ENCODE data around the gene SUSD1.
A peak's percentile ranks its signal among the peaks of the same experiment; 100 is the strongest.
"Not testable (repeated sequence)": the region's sequence is repeated elsewhere in the genome, so short reads cannot be mapped to it uniquely, and the experiment has no call there.

Gene SUSD1

DNA sequence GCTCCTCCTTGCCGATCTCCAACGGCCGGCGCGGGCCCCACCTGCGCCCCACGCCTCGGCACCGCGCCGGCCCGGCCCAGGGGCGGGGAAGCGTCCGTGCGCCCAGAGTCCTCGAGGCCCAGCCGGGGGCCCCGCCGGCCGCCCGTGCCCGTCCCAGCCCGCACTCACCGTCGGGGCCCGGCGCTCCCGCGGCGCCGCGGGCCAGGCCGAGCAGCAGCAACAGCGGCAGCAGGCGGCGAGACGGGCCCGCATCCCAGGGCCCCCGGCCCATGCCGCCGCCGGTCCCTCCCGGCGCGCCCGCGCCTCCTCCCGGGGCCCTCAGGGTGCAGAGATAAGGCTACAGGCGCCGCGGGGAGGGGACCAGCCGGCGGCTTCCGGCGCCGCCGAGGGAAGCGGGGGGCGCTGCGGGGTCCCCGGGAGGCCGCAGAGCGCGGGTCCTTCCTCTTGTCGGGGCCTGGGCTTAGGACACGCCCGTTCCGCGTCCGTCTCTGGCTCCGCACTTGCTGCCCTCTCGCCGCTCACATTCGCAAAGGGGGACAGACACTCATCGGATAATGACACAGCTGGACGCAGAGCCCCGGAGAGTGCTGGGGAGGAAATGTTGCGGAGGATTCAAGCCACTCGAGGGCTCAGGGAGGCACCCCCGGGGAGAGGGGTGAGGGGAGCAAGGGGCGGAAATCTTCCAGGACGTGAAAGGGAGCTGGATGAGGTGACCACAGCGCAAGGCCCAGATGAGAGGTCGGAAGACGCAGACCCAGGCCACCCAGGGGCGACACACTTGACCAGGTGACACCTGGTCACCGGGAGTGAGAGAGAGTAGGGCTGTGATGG is at the start of gene SUSD1:
SUSD1 (minus strand) TSS at position 333 of the 831 bp plus-strand sequence; CDS start at position 271, 62 bp downstream.
- DNase-seq = no peak

DNA sequence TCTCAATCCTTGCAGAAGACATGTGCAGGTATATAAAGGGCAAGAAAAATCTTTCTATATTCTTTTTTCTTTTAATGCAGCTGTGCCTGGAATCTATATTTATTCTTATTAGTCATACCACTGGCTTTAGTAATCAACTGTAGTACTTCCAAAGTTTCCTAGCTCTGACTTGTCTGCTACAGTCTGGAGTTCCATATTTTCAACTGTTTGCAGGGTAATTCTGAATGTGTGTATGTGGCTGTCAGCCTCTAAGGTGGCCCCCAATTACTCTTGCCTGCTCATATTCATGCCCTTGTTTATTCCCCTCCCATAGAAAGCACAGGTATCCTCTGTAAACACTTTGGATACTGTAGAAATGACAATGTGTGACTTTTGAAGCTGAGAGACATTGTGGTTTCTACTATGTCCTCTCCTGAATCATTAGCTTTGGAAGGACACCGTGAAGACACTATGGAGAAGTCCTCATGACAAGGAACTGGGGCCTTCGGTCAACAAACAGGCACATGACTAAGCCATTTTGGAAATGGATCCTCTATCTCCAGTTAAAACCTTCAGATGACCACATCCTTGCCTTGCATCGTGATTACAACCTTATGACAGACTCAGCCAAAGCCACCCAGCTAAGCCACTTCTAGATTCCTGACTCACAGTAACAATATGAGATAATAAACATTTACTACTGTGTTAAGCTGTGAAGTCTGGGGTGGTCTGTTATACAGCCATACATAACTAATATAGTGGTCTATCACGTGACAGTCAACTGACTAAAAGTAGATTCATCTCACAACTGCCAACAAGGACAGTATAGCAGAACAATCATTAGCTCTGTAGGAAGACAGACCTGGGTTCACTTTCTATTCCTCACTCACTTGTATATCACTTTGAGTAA is 49.5 kb upstream of the SUSD1 start:
- no peak for DNase-seq

DNA sequence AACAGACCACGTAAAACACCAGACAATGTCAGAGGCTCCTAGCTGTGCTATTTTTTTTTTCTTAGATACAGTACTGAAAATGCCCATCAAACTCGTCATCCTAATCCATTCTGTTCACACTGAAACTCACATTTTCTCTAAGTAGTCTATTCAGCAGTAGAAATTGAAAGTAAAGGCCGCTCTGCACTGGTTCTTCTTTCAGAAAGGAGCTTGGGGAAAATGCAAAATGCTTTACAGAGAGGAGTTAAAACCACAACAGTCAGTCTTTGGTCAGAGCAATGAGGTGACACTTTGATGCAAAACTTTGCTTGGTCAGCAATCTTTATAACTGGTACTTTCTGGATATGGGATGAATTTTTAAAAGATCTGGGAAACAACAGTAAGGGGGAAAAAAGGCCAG is 43.8 kb upstream of the SUSD1 start:
- DNase-seq = no peak

DNA sequence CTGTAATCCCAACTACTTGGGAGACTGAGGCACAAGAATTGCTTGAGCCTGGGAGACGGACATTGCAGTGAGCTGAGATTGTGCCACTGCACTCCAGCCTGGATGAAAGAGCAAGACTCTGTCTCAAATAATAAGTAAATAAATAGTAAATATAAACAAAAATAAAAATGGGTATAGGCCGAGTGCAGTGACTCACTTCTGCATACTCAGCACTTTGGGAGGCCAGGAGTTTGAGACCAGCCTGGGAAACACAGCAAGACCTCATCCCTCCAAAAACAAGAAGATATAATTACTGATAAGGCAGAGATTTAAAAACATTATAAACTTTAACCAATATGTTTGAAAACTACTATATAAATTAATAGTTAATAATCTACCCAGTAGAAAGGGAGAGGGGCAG is 37.8 kb upstream of the SUSD1 start:
- DNase-seq = no peak

GRCh38 chr9:112207451-112207850 is 32.4 kb upstream of the SUSD1 start:
- DNase-seq = no peak

GRCh38 chr9:112203536-112203935 is 28.4 kb upstream of the SUSD1 start:
- DNase-seq = peak in 1 of 2 experiments; percentile 40

DNA sequence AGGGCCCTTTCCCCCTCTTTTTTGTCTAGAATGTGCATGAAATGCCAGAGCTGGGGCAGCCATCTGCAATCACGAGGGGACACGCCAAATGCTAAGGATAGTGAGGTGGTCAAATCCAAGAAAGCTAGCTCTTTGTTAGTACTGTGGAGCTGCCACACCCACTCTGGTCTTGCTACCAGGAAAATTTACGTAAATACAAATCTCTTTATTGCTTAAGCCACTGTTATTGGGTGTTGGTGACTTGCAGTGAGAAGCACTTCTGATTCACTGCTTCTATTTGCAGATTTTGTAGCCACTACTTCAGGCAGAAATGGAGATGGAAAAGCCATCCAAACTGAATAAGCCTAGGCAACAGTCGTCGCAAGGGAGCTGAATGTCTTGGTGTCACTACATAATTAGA is 25.6 kb upstream of the SUSD1 start:
- no peak for DNase-seq

DNA sequence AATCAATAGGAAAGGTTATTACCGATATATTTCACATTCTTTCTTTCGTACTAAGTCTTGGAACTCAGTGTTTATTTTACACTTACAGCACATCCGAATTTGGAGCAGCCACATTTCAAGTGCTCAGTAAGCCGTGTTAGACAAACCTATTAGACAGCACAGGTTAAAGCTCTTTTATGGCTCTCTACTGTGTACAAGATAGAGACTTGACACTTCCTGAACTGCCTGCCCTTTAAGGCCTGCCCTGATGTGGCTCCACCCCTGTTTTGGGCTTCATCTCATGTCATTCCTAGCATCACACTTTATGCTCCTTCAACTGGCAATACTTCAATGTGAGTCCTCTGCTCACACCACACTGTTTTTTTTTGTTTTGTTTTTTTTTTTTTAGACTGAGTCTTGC is 23.5 kb upstream of the SUSD1 start:
- DNase-seq = no peak

GRCh38 chr9:112194969-112195431 is 19.9 kb upstream of the SUSD1 start:
- no peak for DNase-seq

DNA sequence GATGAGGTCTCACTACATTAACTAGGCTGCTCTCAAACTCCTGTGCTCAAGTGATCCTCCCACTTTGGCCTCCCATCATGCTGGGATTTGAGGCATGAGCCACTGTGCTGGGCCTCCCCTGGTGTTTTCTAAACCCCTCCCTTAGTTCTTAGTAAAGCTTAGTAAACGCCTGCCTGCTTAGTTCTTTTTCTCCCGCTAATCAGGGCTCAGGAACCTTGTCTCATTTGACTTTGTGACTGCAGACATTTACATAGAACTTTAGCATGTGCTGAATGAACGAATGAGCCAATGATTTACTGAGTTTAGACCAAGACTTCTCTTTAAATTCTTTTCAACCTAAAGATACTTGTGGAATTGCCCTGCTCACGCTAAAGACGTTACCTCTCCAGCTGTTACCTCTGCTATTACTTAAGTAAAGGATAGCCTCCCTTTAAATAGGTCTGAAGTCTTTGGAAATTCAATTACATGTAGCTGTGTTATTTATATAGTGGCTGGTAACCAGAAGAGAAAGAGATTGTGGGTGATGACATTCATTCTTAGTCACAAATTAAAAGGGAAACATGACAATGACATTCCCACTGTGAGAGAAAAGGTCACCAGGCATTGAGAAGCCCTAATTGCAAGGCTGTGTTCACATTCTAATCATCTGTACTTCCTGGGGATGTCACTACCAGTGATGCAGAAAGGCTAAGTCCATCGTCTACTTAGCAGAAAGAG is 18.6 kb upstream of the SUSD1 start:
- DNase-seq = no peak

DNA sequence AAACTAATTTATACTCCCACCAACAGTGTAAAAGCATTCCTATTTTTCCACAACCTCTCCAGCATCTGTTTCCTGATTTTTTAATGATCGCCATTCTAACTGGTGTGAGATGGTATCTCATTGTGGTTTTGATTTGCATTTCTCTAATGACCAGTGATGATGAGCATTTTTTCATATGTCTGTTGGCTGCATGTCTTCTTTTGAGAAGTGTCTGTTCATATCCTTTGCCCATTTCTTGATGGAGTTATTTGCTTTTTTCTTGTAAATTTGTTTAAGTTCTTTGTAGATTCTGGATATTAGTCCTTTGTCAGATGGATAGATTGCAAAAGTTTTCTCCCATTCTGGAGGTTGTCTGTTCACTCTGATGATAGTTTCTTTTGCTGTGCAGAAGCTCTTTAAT is 15.2 kb upstream of the SUSD1 start:
- not testable (repeated sequence) for DNase-seq

- DNase-seq = no peak
These were observed 13.8 kb upstream of the SUSD1 start for GRCh38 chr9:112188884-112189283.

DNA sequence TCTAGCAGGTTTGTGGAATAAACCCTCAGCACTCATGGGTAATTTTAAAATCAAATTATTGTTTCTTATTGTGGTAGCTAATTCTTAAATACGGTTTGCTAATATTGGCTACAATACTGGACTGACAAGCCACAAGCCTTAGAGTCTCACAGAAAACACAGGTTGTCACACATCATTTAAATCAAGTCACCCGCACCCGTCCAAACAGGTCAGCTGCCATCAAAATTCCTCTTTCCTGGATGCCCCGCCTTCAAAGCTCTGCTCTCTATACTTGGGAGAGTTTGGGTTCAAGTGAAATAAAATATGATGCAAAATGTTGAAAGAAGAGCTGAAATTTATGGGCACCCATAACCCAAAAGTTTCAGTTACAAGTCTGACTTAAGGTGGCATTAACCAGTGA is 12.3 kb upstream of the SUSD1 start:
- no peak for DNase-seq

DNA sequence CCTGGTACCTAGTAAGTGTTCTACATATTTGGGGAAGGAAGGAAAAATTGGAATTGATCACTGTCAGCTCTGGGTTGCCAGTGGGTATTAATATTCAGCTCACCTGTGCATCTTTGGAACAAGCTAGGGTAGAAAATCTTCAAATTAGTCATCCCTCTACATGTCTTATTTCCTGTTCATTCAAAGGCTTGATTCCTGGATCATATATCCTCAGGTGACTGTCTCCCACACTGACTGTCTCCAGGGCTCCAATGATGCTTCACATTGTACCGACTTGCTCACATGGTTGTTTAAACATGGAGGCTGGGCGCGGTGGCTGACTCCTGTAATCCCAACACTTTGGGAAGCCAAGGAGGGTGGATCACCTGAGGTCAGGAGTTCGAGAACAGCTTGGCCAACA is 11.6 kb upstream of the SUSD1 start:
- no peak for DNase-seq

DNA sequence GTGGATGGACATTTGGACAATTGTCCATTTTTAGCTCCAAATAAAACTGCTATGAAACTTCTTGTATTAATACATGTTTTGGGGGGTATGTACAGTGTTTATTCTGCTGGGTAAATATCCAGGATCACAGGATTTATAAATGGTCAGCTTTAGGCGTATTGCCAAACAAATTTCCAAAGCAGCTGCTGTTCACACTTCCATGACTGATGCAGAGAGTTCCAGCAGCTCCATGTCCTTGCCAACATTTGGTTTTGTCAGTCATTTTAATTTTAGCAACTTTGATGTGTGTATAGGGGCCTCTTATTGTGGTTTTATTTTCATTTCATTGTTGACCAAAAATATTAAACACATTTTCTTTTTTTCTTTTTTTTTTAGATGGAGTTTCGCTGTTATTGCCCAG is 9.8 kb upstream of the SUSD1 start:
- no peak for DNase-seq

- DNase-seq = no peak
These were observed 9.1 kb upstream of the SUSD1 start for GRCh38 chr9:112184221-112184620.

DNA sequence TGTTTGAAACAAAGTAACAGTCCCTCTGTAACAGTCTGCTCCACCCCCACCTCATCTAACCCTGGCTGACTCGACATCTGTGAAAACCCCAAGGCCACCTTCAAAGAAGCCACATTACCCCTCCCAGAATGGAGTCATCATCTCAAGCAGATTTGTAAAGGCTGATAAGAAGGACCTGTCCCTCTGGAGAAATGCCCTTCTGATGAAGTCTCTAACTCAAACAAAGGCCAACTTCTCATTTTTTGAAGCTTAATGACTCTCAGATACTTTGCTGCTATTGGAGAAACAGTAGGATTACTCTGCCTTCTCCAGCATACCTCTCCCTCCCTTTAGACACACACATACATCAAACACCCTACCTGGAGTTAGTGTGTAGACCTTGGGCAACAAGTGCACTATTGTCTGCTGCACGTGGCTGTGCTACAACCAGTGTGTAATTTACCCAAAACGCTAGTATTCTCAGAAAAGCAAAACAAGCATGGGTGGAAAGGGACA is 5.3 kb upstream of the SUSD1 start:
- no peak for DNase-seq

DNA sequence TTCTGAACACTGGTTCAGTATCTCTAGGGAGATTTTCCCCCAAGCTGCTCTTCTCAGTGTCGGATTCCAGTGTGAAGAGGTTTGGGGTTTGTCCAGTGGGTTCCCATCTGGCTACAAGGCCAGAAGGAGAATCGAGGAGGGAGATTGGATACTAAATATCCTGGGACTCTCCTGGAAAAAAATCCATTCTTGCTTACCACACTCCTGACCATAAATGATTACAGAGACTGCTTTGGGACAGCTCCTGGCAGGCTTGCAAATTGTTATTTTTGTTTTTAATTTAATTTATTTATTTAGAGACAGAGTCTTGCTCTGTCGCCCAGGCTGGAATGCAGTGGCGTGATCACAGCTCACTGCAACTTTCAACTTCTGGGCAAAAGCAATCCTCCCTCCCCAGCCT is 4.7 kb upstream of the SUSD1 start:
- no peak for DNase-seq

GRCh38 chr9:112176524-112176923 is 1.4 kb upstream of the SUSD1 start:
- DNase-seq = no peak

GRCh38 chr9:112175796-112176315 is 759 bp upstream of the SUSD1 start:
- DNase-seq = no peak

DNA sequence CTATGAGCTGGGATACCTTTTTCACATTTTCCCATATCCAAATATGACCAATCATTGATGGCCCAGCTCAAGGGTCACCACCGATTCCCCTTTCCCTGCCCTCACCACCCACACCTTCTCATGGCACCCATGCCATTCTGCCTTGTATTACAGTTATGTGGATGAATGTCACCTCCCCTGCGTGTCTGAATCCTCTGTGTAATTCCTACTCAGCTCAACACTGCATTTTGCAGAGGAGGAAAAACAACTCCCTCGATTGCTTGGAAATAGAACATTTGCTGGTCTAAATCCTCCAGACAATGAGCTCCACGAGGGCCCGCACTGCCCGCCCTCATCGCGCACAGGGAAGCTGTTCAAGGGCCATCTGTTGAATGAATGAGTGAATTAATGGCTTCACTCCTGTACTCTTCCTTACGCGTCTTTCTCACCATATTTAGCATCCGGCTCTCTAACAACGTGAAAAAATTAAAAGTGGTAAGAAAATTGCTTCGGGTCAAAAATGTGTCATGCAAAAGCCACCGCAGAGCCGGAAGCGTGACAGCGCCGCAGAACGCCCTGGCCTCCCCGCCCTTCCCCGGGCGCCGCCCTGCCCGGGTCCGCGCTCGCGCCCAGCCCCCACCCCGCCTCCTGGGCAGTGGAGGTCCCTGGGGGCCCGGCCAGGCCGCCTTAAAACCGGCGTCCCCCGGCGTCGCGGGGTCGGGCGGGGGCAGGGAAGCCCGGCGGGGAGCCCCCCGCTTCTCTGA is 704 bp downstream of the SUSD1 start:
- DNase-seq = peak; percentile 20 to 45

Measured in SW 1271 (cell line).